ENCODE results near the gene KRTAP12-4. TPM values are rescaled to one million over a fixed set of nuclear protein-coding genes. Genes with fewer than 3 reads are reported as not detected.
"Not testable (repeated sequence)": the region's sequence is repeated elsewhere in the genome, so short reads cannot be mapped to it uniquely, and the experiment has no call there.

KRTAP12-4 gene
- total RNA-seq, 1 donor from 2014 or later: not detected

DNA sequence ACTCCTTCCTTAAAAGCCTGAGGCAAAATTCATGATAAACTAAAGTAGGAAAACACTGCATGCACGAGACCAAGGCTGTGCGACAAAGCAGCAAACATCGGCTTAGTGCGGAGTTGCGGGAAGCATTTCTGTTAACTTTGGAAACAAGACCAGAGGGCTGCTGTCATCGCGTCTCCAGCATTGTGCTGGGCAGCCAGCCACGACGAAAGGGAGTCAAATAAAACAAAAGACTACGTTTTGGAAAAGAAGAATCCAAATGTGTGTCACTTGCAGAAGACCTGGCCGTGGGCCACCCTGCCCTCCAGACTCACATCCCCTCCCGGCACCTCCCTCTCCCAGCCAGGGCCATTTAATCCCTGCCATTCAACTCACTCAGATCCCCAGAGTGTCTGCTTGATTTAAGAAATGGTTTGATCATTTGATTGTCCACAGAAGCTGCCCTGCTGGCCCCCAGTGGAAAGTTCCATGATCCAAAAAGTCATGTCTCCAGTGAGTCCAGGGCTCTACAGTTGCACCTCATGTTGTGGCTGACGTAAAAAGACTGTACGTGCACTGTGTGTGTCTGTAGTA is 10.6 kb downstream of the KRTAP12-4 start:
- intact Hi-C loops (cut with micrococcal nuclease): no loop called here
- H3K4me3 Mint-ChIP-seq: no peak overlapping the region
- H3K27me3 Mint-ChIP-seq: peaks cover 16% of the 10 kb centered on the region
- peaks cover 31% of the 10 kb centered on the region for H3K9me3 Mint-ChIP-seq
- ATAC-seq (ENCODE audit: low read depth) (no peak), DNase-seq (no peak)
- H3K27ac Mint-ChIP-seq: no peak overlapping the region
- no peaks in the 10 kb centered on the region for H3K4me1 Mint-ChIP-seq
- peaks cover 2% of the 10 kb centered on the region for H3K36me3 Mint-ChIP-seq (ENCODE audit: low read depth)
- TF ChIP-seq, protein P1, sequence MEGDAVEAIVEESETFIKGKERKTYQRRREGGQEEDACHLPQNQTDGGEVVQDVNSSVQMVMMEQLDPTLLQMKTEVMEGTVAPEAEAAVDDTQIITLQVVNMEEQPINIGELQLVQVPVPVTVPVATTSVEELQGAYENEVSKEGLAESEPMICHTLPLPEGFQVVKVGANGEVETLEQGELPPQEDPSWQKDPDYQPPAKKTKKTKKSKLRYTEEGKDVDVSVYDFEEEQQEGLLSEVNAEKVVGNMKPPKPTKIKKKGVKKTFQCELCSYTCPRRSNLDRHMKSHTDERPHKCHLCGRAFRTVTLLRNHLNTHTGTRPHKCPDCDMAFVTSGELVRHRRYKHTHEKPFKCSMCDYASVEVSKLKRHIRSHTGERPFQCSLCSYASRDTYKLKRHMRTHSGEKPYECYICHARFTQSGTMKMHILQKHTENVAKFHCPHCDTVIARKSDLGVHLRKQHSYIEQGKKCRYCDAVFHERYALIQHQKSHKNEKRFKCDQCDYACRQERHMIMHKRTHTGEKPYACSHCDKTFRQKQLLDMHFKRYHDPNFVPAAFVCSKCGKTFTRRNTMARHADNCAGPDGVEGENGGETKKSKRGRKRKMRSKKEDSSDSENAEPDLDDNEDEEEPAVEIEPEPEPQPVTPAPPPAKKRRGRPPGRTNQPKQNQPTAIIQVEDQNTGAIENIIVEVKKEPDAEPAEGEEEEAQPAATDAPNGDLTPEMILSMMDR (IDR thresholded peaks at IDR 0.05): no peak
- CTCF ChIA-PET: no interaction called here
- POLR2A ChIA-PET: no interaction called here

GRCh38 chr21:44640761-44641160 is 13.7 kb downstream of the KRTAP12-4 start:
- ATAC-seq (ENCODE audit: low read depth): no peak
- ChIA-PET POLR2A (no interaction called here), CTCF (no interaction called here)
- intact Hi-C loops (cut with micrococcal nuclease): no loop called here
- DNase-seq: no peak
- Mint-ChIP-seq H3K4me1 (no peaks in the 10 kb centered on the region), H3K27me3 (peaks cover 13% of the 10 kb centered on the region), H3K36me3 (ENCODE audit: low read depth) (peaks cover 2% of the 10 kb centered on the region), H3K4me3 (no peak overlapping the region), H3K27ac (no peak overlapping the region), H3K9me3 (peaks cover 31% of the 10 kb centered on the region)
- TF ChIP-seq, protein P1 (IDR thresholded peaks at IDR 0.05): no peak

- Mint-ChIP-seq H3K27me3 (peaks cover 17% of the 10 kb centered on the region), H3K27ac (no peak overlapping the region), H3K9me3 (peaks cover 24% of the 10 kb centered on the region), H3K4me3 (no peak overlapping the region), H3K4me1 (no peaks in the 10 kb centered on the region), H3K36me3 (ENCODE audit: low read depth) (peaks cover 2% of the 10 kb centered on the region)
- DNase-seq: no peak
- POLR2A ChIA-PET: no interaction called here
- CTCF ChIA-PET: no interaction called here
- ATAC-seq (ENCODE audit: low read depth): no peak
- intact Hi-C loops (cut with micrococcal nuclease): no loop called here
- TF ChIP-seq, protein P1 (IDR thresholded peaks at IDR 0.05): no peak
Observed at GRCh38 chr21:44639331-44639655, 15.2 kb downstream of the KRTAP12-4 start.

GRCh38 chr21:44638506-44639330 is 15.7 kb downstream of the KRTAP12-4 start:
- DNase-seq; H3K36me3 Mint-ChIP-seq (ENCODE audit: low read depth); H3K27ac Mint-ChIP-seq; H3K4me1 Mint-ChIP-seq; POLR2A ChIA-PET; H3K4me3 Mint-ChIP-seq; ATAC-seq (ENCODE audit: low read depth); CTCF ChIA-PET; intact Hi-C loops (cut with micrococcal nuclease): not testable (repeated sequence)
- peaks cover 17% of the 10 kb centered on the region for H3K27me3 Mint-ChIP-seq
- peaks cover 19% of the 10 kb centered on the region for H3K9me3 Mint-ChIP-seq

- DNase-seq; CTCF ChIA-PET; H3K27ac Mint-ChIP-seq; POLR2A ChIA-PET; intact Hi-C loops (cut with micrococcal nuclease); ATAC-seq (ENCODE audit: low read depth); H3K4me3 Mint-ChIP-seq; H3K36me3 Mint-ChIP-seq (ENCODE audit: low read depth); H3K4me1 Mint-ChIP-seq: not testable (repeated sequence)
- peaks cover 17% of the 10 kb centered on the region for H3K9me3 Mint-ChIP-seq
- peaks cover 17% of the 10 kb centered on the region for H3K27me3 Mint-ChIP-seq
Observed at GRCh38 chr21:44637851-44638348, 16.6 kb downstream of the KRTAP12-4 start.

DNA sequence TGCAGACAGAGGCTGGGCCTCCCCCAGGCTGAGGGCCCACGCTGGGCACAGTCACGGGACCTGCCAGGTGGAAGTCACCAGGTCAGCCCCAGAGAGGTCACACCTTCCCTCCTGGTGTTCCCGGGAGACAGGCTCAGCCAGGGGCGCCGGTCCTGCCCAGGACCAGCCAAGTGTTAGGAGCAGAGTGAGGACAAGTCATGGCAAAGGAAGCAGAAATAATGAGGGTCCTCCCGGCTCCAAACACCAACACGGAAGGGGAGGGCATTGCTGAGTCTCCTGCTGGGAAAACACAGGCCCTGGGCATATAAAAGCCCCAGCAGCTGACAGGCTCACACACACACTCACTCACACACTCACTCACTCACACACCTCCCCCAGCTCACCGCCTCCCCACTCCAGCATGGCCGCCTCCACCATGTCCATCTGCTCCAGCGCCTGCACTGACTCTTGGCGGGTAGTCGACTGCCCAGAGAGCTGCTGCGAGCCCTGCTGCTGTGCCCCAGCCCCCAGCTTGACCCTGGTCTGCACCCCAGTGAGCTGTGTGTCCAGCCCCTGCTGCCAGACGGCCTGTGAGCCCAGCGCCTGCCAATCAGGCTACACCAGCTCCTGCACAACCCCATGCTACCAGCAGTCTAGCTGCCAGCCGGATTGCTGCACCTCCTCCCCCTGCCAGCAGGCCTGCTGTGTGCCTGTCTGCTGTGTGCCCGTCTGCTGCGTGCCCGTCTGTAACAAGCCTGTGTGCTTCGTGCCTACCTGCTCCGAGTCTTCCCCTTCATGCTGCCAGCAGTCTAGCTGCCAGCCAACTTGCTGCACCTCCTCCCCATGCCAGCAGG is 17.2 kb downstream of the KRTAP12-4 start, which contains the start of gene KRTAP10-10:
Gene KRTAP10-10, plus strand, starts transcription at position 339 of the 833 bp plus-strand sequence. Its CDS starts 62 bp downstream, at position 401.
- Mint-ChIP-seq H3K36me3 (ENCODE audit: low read depth) (no peaks in the 10 kb centered on the region), H3K4me1 (no peaks in the 10 kb centered on the region), H3K27me3 (peaks cover 17% of the 10 kb centered on the region), H3K27ac (no peak within 1 kb of the TSS), H3K4me3 (no peak within 1 kb of the TSS), H3K9me3 (peaks cover 15% of the 10 kb centered on the region)
- ChIA-PET POLR2A (no interaction called here), CTCF (no interaction called here)
- TF ChIP-seq, protein P1 (IDR thresholded peaks at IDR 0.05): no peak
- ATAC-seq (ENCODE audit: low read depth): no peak
- DNase-seq: no peak
- intact Hi-C loops (cut with micrococcal nuclease): no loop called here
